ENCODE data around the gene ETS2.
"Not testable (repeated sequence)": the region's sequence is repeated elsewhere in the genome, so short reads cannot be mapped to it uniquely, and the experiment has no call there.

ETS2 gene

GRCh38 chr21:38839328-38840286, 33.9 kb downstream of the ETS2 start:
- DNase-seq: no peak

- DNase-seq: no peak
These were observed 34.9 kb downstream of the ETS2 start for GRCh38 chr21:38840456-38841300.

GRCh38 chr21:38841472-38841871, 35.7 kb downstream of the ETS2 start:
- no peak for DNase-seq

GRCh38 chr21:38842079-38842478, 36.4 kb downstream of the ETS2 start:
- DNase-seq: no peak

- no peak for DNase-seq
These were observed 37.6 kb downstream of the ETS2 start for GRCh38 chr21:38843379-38843778.

- no peak for DNase-seq
These were observed 38.2 kb downstream of the ETS2 start for GRCh38 chr21:38843806-38844503.

GRCh38 chr21:38845374-38845773, 39.6 kb downstream of the ETS2 start:
- not testable (repeated sequence) for DNase-seq

- no peak for DNase-seq
These were observed 41.8 kb downstream of the ETS2 start for GRCh38 chr21:38847556-38847955.

- no peak for DNase-seq
These were observed 42.5 kb downstream of the ETS2 start for GRCh38 chr21:38848187-38848609.

- DNase-seq: no peak
These were observed 44.0 kb downstream of the ETS2 start for GRCh38 chr21:38849776-38850175.

- DNase-seq: no peak
These were observed 44.7 kb downstream of the ETS2 start for GRCh38 chr21:38850277-38850951.

GRCh38 chr21:38851101-38851500, 45.4 kb downstream of the ETS2 start:
- no peak for DNase-seq

GRCh38 chr21:38852278-38852677, 46.5 kb downstream of the ETS2 start:
- no peak for DNase-seq

GRCh38 chr21:38852708-38853107, 47.0 kb downstream of the ETS2 start:
- no peak for DNase-seq

- DNase-seq: no peak
These were observed 47.7 kb downstream of the ETS2 start for GRCh38 chr21:38853421-38853919.

- DNase-seq: no peak
These were observed 51.6 kb downstream of the ETS2 start for GRCh38 chr21:38857152-38857825.

GRCh38 chr21:38858026-38858811, 52.5 kb downstream of the ETS2 start:
- DNase-seq: no peak

- no peak for DNase-seq
These were observed 53.1 kb downstream of the ETS2 start for GRCh38 chr21:38858812-38859205.

- no peak for DNase-seq
These were observed 54.1 kb downstream of the ETS2 start for GRCh38 chr21:38859852-38860251.

GRCh38 chr21:38861056-38861455, 55.3 kb downstream of the ETS2 start:
- no peak for DNase-seq

All from CD4-positive, alpha-beta T cell treated with Interleukin-12 subunit alpha and Interleukin-12 subunit beta, for 1 hour (primary cell).